ENCODE results near the gene TMEM150B.

TMEM150B gene

GRCh38 chr19:55325172-55325571 lies at the start of gene TMEM150B:
TMEM150B (minus strand) TSS chr19:55325341; CDS start chr19:55321036, 4,305 bp downstream.
- Mint-ChIP-seq H3K4me3 (no peak within 1 kb of the TSS), H3K27me3 (ENCODE audit: low read depth, poor library complexity) (peaks cover 18% of the 10 kb centered on the region), H3K27ac (peak within 1 kb of the TSS; percentile 65), H3K4me1 (peaks cover 19% of the 10 kb centered on the region), H3K9me3 (no peaks in the 10 kb centered on the region), H3K36me3 (ENCODE audit: low read depth) (no peaks in the 10 kb centered on the region)
- no peak for DNase-seq
- TF ChIP-seq CTCF (IDR thresholded peaks at IDR 0.05) = no peak

- Mint-ChIP-seq H3K9me3 (no peaks in the 10 kb centered on the region), H3K4me3 (peak overlapping the region; percentile 36), H3K36me3 (ENCODE audit: low read depth) (no peaks in the 10 kb centered on the region), H3K27me3 (ENCODE audit: low read depth, poor library complexity) (peaks cover 38% of the 10 kb centered on the region), H3K27ac (peak overlapping the region; percentile 70), H3K4me1 (peaks cover 47% of the 10 kb centered on the region)
- TF ChIP-seq CTCF (IDR thresholded peaks at IDR 0.05) = no peak
- peak; percentile 32 for DNase-seq
Observed at GRCh38 chr19:55373993-55374757, 49.0 kb upstream of the TMEM150B start.

GRCh38 chr19:55373306-55373992 lies 48.3 kb upstream of the TMEM150B start:
- Mint-ChIP-seq H3K9me3 (no peaks in the 10 kb centered on the region), H3K27me3 (ENCODE audit: low read depth, poor library complexity) (peaks cover 38% of the 10 kb centered on the region), H3K4me1 (peaks cover 47% of the 10 kb centered on the region), H3K36me3 (ENCODE audit: low read depth) (no peaks in the 10 kb centered on the region), H3K27ac (peak overlapping the region; percentile 70), H3K4me3 (peak overlapping the region; percentile 36)
- TF ChIP-seq CTCF (IDR thresholded peaks at IDR 0.05) = no peak
- DNase-seq = no peak

GRCh38 chr19:55372316-55373081 lies 47.4 kb upstream of the TMEM150B start:
- Mint-ChIP-seq H3K36me3 (ENCODE audit: low read depth) (no peaks in the 10 kb centered on the region), H3K9me3 (no peaks in the 10 kb centered on the region), H3K27ac (no peak overlapping the region), H3K27me3 (ENCODE audit: low read depth, poor library complexity) (peaks cover 39% of the 10 kb centered on the region), H3K4me1 (peaks cover 40% of the 10 kb centered on the region), H3K4me3 (peak overlapping the region; percentile 10)
- DNase-seq = no peak
- TF ChIP-seq CTCF (IDR thresholded peaks at IDR 0.05) = no peak

- no peak for DNase-seq
- Mint-ChIP-seq H3K4me3 (peak within 1 kb of the TSS; percentile 82), H3K27me3 (ENCODE audit: low read depth, poor library complexity) (peaks cover 40% of the 10 kb centered on the region), H3K4me1 (peaks cover 33% of the 10 kb centered on the region), H3K27ac (no peak within 1 kb of the TSS), H3K36me3 (ENCODE audit: low read depth) (no peaks in the 10 kb centered on the region), H3K9me3 (no peaks in the 10 kb centered on the region)
- TF ChIP-seq CTCF (IDR thresholded peaks at IDR 0.05) = no peak
Observed at GRCh38 chr19:55370305-55370988, 45.3 kb upstream of the TMEM150B start, which contains the start of gene IL11. IL11 (minus strand) TSS chr19:55370463; CDS start chr19:55370310, 153 bp downstream.
